HG03460 (cell line): ENCODE measurements around the gene KCNV2.

ENCODE experiments used
- ATAC-seq: cut with Tn5 transposase; IDR thresholded peaks from one replicate; pipeline ENCODE4 v1.9.1; 2021; ENCODE audit not compliant: unreplicated experiment

Gene KCNV2

GRCh38 chr9:2758162-2758897 lies 41.0 kb downstream of the KCNV2 start:
- ATAC-seq = no peak

GRCh38 chr9:2758898-2759510 lies 41.7 kb downstream of the KCNV2 start:
- ATAC-seq = no peak

GRCh38 chr9:2761424-2761823 lies 44.1 kb downstream of the KCNV2 start:
- peak; percentile 53 for ATAC-seq

GRCh38 chr9:2764353-2764752 lies 47.0 kb downstream of the KCNV2 start:
- peak; percentile 47 for ATAC-seq

GRCh38 chr9:2765250-2765880 lies 48.1 kb downstream of the KCNV2 start:
- ATAC-seq = no peak

GRCh38 chr9:2767800-2768677 lies 50.7 kb downstream of the KCNV2 start:
- ATAC-seq = no peak

GRCh38 chr9:2771087-2771486 lies 53.8 kb downstream of the KCNV2 start:
- no peak for ATAC-seq

- ATAC-seq = no peak
These were observed 54.4 kb downstream of the KCNV2 start for GRCh38 chr9:2771661-2772060.

- no peak for ATAC-seq
These were observed 60.1 kb downstream of the KCNV2 start for GRCh38 chr9:2777454-2777853.

- ATAC-seq = no peak
These were observed 61.5 kb downstream of the KCNV2 start for GRCh38 chr9:2778816-2779215.
